ENCODE results near the gene OR2T34.

Gene OR2T34

DNA sequence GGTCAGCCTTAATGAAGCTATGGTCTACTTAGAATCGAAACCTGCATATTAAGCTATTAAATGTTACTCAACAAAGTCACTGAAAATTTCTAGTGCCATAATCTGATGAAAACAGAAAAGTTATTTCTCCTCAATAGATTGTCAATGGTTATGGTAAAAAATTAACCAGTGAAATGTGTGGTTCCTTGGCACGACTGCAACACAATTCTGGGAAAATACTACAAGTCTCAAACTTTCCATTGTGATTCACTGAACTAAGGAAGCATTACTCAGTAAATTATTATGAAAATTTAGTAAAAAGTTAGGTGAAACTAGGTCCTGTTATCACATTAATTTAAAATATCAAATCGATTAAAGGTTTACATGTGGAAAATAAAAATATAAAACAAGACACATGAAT is 35.7 kb upstream of the OR2T34 start:
- no peak for DNase-seq (ENCODE audit: low read depth)
- H3K4me3 ChIP-seq (ENCODE audit: low read depth, low read length) = no peak overlapping the region
- TF ChIP-seq CTCF (IDR thresholded peaks at IDR 0.05; ENCODE audit: low read depth, low read length) (no peak), MYC (IDR thresholded peaks at IDR 0.05; ENCODE audit: low read depth, low read length) (no peak), POLR2A (IDR thresholded peaks at IDR 0.05; ENCODE audit: extremely low read depth, insufficient read length) (no peak), MAX (IDR thresholded peaks at IDR 0.05; ENCODE audit: low read depth, low read length) (no peak)

- no peak overlapping the region for H3K4me3 ChIP-seq (ENCODE audit: low read depth, low read length)
- no peak for DNase-seq (ENCODE audit: low read depth)
- TF ChIP-seq MYC (IDR thresholded peaks at IDR 0.05; ENCODE audit: low read depth, low read length) (no peak), MAX (IDR thresholded peaks at IDR 0.05; ENCODE audit: low read depth, low read length) (no peak), CTCF (IDR thresholded peaks at IDR 0.05; ENCODE audit: low read depth, low read length) (no peak), POLR2A (IDR thresholded peaks at IDR 0.05; ENCODE audit: extremely low read depth, insufficient read length) (no peak)
Measured at GRCh38 chr1:248599396-248599795, 24.8 kb upstream of the OR2T34 start.

DNA sequence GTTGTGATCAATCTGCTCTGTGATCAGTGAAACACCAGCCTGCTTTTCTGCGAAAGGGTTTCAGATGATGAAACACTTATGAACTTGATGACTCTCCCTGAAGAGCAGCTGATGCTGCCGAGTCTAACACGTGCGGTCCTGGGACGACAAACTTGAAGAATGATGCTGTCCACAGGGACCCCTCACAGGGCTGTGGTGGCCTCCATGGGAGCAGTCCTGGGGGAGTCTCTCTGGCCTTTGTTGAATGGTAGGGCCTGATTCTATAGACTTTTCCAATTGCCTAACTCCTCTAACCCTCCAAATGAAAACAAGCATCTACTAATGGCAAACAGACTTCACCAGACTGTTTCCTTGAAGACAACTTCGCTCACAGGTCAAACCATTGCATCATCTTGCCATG is 23.0 kb upstream of the OR2T34 start, which contains the start of gene OR2T10:
OR2T10 (minus strand) TSS at position 112 of the 400 bp plus-strand sequence. CDS start 3,932 bp downstream, outside the sequence.
- TF ChIP-seq MYC (IDR thresholded peaks at IDR 0.05; ENCODE audit: low read depth, low read length) = no peak
- no peak for DNase-seq (ENCODE audit: low read depth)
- H3K4me3 ChIP-seq (ENCODE audit: low read depth, low read length) = no peak within 1 kb of the TSS

DNA sequence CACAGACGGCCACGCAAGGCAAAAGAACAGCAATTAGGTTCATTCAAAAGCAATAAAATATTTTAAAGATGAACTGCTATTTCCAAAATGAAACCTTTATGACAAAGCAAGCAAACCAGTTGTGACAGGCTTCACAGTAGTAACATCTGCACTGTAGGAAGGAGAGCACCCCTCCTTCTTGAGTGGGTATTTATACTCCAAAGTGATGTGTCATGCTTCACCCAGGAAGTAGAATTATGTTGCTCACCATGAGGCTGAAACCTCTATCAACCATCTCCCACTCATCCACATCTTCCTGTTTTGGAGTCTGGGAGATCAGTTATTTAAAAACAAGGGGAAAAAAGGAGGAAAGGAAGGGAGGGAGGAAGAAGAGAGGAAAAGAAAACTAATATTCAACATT is 22.1 kb upstream of the OR2T34 start:
- DNase-seq (ENCODE audit: low read depth) = peak; percentile 81
- TF ChIP-seq CTCF (IDR thresholded peaks at IDR 0.05; ENCODE audit: low read depth, low read length) (no peak), MYC (IDR thresholded peaks at IDR 0.05; ENCODE audit: low read depth, low read length) (no peak), MAX (IDR thresholded peaks at IDR 0.05; ENCODE audit: low read depth, low read length) (no peak; the same call in 1 of the 2 replicates), POLR2A (IDR thresholded peaks at IDR 0.05; ENCODE audit: extremely low read depth, insufficient read length) (no peak)
- no peak overlapping the region for H3K4me3 ChIP-seq (ENCODE audit: low read depth, low read length)

DNA sequence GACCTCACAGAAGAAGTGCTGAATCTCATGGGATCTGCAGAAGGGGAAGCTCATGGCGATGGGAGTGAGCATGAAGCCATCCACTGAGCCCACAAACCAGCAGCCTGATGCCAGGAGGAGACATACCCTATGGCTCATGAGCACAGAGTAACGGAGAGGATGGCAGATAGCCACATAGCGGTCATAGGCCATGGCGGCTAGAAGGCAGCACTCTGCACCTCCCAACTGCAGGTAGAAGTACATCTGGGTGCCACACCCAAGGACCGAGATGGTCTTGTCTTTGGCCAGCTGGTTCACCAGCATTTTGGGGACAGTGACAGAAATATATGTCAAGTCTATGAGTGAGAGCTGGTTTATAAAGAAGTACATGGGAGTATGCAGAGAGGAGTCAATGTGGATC is 18.7 kb upstream of the OR2T34 start:
- peak; percentile 36 for DNase-seq (ENCODE audit: low read depth)
- H3K4me3 ChIP-seq (ENCODE audit: low read depth, low read length) = no peak overlapping the region
- TF ChIP-seq MAX (IDR thresholded peaks at IDR 0.05; ENCODE audit: low read depth, low read length) (no peak), CTCF (IDR thresholded peaks at IDR 0.05; ENCODE audit: low read depth, low read length) (no peak), MYC (IDR thresholded peaks at IDR 0.05; ENCODE audit: low read depth, low read length) (no peak), POLR2A (IDR thresholded peaks at IDR 0.05; ENCODE audit: extremely low read depth, insufficient read length) (no peak)

DNA sequence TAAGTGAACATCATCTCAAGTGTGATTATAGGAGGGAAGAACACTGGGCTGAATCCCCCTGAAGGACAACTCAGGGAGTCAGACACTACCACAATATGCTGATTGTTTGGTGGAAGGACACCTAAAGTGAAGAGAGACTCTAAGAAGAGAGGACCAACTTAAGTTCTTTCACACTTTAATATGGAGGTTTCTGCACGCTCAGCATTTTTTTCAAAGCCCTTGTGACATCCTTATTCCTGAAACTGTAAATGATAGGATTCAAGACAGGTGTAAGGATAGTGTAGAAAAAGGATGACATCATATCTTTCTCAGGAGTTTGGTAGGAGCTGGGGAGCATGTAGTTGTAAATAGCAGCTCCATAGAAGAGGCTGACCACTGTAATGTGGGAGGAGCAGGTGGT is 18.1 kb upstream of the OR2T34 start:
- H3K4me3 ChIP-seq (ENCODE audit: low read depth, low read length) = no peak overlapping the region
- no peak for TF ChIP-seq CTCF (IDR thresholded peaks at IDR 0.05; ENCODE audit: low read depth, low read length)
- no peak for TF ChIP-seq MYC (IDR thresholded peaks at IDR 0.05; ENCODE audit: low read depth, low read length)
- TF ChIP-seq POLR2A (IDR thresholded peaks at IDR 0.05; ENCODE audit: extremely low read depth, insufficient read length) = no peak
- no peak for TF ChIP-seq MAX (IDR thresholded peaks at IDR 0.05; ENCODE audit: low read depth, low read length)
- no peak for DNase-seq (ENCODE audit: low read depth)

Measured in NB4 (cell line).